Measurements from ENCODE around the gene FBXL15. TPM values are rescaled to one million over a fixed set of nuclear protein-coding genes. Genes with fewer than 3 reads are reported as not detected.

FBXL15 gene
- polyA plus RNA-seq, 4 donors = 6.3 to 17.2 (median 7.1) TPM

Other genes with a start within 250 kb of the FBXL15 start
- gene ELOVL3, start 194.5 kb upstream of the FBXL15 start, polyA plus RNA-seq (ENCODE audit: insufficient read length in 4 of 4) = 1 to 10 TPM; 2.1 to 3.4 (median 2.5) TPM
- gene PITX3, start 179.3 kb upstream of the FBXL15 start, polyA plus RNA-seq (ENCODE audit: insufficient read length in 4 of 4) = 1 to 10 TPM in 2 of 4 donors, under 1 TPM in 2; 0.43 to 1.5 (median 0.94) TPM
- gene GBF1, start 175.3 kb upstream of the FBXL15 start, polyA plus RNA-seq (ENCODE audit: insufficient read length in 4 of 4) = 10 to 100 TPM; 43.1 to 53.1 (median 46.1) TPM
- 10 to 100 TPM; 17.6 to 24.7 (median 18.7) TPM for gene NFKB2, start 25.1 kb upstream of the FBXL15 start, polyA plus RNA-seq (ENCODE audit: insufficient read length in 4 of 4)
- 10 to 100 TPM in 1 of 4 donors, 1 to 10 TPM in 3; 7.3 to 13.6 (median 9.3) TPM for gene PSD, start 2.1 kb upstream of the FBXL15 start, polyA plus RNA-seq (ENCODE audit: insufficient read length in 4 of 4)
- gene CUEDC2, start 11.7 kb downstream of the FBXL15 start, polyA plus RNA-seq (ENCODE audit: insufficient read length in 4 of 4) = 100 to 1,000 TPM in 1 of 4 donors, 10 to 100 TPM in 3; 78.0 to 101 (median 83.2) TPM
- gene C10orf95, start 30.7 kb downstream of the FBXL15 start, polyA plus RNA-seq (ENCODE audit: insufficient read length in 4 of 4) = 1 to 10 TPM in 2 of 4 donors, under 1 TPM in 2; 0.58 to 1.3 (median 0.83) TPM
- 10 to 100 TPM; 88.4 to 94.3 (median 91.7) TPM for gene ACTR1A, start 81.9 kb downstream of the FBXL15 start, polyA plus RNA-seq (ENCODE audit: insufficient read length in 4 of 4)
- 10 to 100 TPM; 26.4 to 32.0 (median 30.3) TPM for gene SUFU, start 83.1 kb downstream of the FBXL15 start, polyA plus RNA-seq (ENCODE audit: insufficient read length in 4 of 4)
- 100 to 1,000 TPM; 135 to 143 (median 136) TPM for gene TRIM8, start 223.6 kb downstream of the FBXL15 start, polyA plus RNA-seq (ENCODE audit: insufficient read length in 4 of 4)